Measurements from ENCODE around the gene SIGLEC7.

The SIGLEC7 gene

GRCh38 chr19:51142119-51142518 lies at the start of gene SIGLEC7:
TSS of gene SIGLEC7 (plus strand) at chr19:51142301. CDS start at chr19:51142370, 69 bp downstream.
- DNase-seq (ENCODE audit: low spot score): no peak

- DNase-seq (ENCODE audit: low spot score): no peak
Measured at GRCh38 chr19:51093101-51093500, 49.0 kb upstream of the SIGLEC7 start.

- no peak for DNase-seq (ENCODE audit: low spot score)
Measured at GRCh38 chr19:51093510-51094345, 48.4 kb upstream of the SIGLEC7 start.

GRCh38 chr19:51094696-51095279 lies 47.3 kb upstream of the SIGLEC7 start:
- DNase-seq (ENCODE audit: low spot score): peak; percentile 50

GRCh38 chr19:51096473-51097165 lies 45.5 kb upstream of the SIGLEC7 start:
- DNase-seq (ENCODE audit: low spot score): no peak

GRCh38 chr19:51097166-51097738 lies 44.8 kb upstream of the SIGLEC7 start:
- DNase-seq (ENCODE audit: low spot score): peak; percentile 74

- DNase-seq (ENCODE audit: low spot score): no peak
Measured at GRCh38 chr19:51097796-51098195, 44.3 kb upstream of the SIGLEC7 start.

GRCh38 chr19:51098365-51099046 lies 43.6 kb upstream of the SIGLEC7 start:
- no peak for DNase-seq (ENCODE audit: low spot score)

GRCh38 chr19:51099047-51099382 lies 43.1 kb upstream of the SIGLEC7 start:
- DNase-seq (ENCODE audit: low spot score): no peak

- no peak for DNase-seq (ENCODE audit: low spot score)
Measured at GRCh38 chr19:51100601-51101000, 41.5 kb upstream of the SIGLEC7 start.

- DNase-seq (ENCODE audit: low spot score): no peak
Measured at GRCh38 chr19:51101171-51101865, 40.8 kb upstream of the SIGLEC7 start.

GRCh38 chr19:51102991-51103390 lies 39.1 kb upstream of the SIGLEC7 start:
- DNase-seq (ENCODE audit: low spot score): no peak

GRCh38 chr19:51103926-51104341 lies 38.2 kb upstream of the SIGLEC7 start:
- DNase-seq (ENCODE audit: low spot score): no peak

GRCh38 chr19:51107406-51108065 lies 34.6 kb upstream of the SIGLEC7 start:
- DNase-seq (ENCODE audit: low spot score): peak; percentile 8

GRCh38 chr19:51108066-51108804 lies 33.9 kb upstream of the SIGLEC7 start, which contains the start of gene CTU1:
TSS of gene CTU1 (minus strand) at chr19:51108409. CDS start at chr19:51104569, 3,840 bp downstream.
- peak; percentile 99 for DNase-seq (ENCODE audit: low spot score)

GRCh38 chr19:51108805-51109146 lies 33.3 kb upstream of the SIGLEC7 start:
- DNase-seq (ENCODE audit: low spot score): no peak

GRCh38 chr19:51110666-51110971 lies 31.5 kb upstream of the SIGLEC7 start:
- DNase-seq (ENCODE audit: low spot score): no peak

- DNase-seq (ENCODE audit: low spot score): no peak
Measured at GRCh38 chr19:51111606-51112005, 30.5 kb upstream of the SIGLEC7 start.

GRCh38 chr19:51114087-51114729 lies 27.9 kb upstream of the SIGLEC7 start:
- DNase-seq (ENCODE audit: low spot score): no peak

- DNase-seq (ENCODE audit: low spot score): no peak
Measured at GRCh38 chr19:51116736-51117286, 25.3 kb upstream of the SIGLEC7 start.
